Mesendoderm (in vitro differentiated cells): Measurements from ENCODE around the gene TPT1. TPM values are rescaled to one million over a fixed set of nuclear protein-coding genes. Genes with fewer than 3 reads are reported as not detected.
A peak's percentile ranks its signal among the peaks of the same experiment; 100 is the strongest.
"Not testable (repeated sequence)": the region's sequence is repeated elsewhere in the genome, so short reads cannot be mapped to it uniquely, and the experiment has no call there.

Source experiments
- DNase-seq: peaks from one replicate; pipeline ENCODE4 v3.0.0; 2013
- H2AK5ac ChIP-seq: 2 replicates; pipeline ENCODE4 v1.6.1; 2013; ENCODE audit warnings: low read length, inconsistent platforms
- H2BK120ac ChIP-seq: 2 replicates; pipeline ENCODE4 v1.6.1; 2013; ENCODE audit warnings: low read depth, mild to moderate bottlenecking, low read length, moderate library complexity, mixed read lengths
- H2BK15ac ChIP-seq: replicated peaks from 2 replicates; pipeline ENCODE4 v1.6.1; 2013; ENCODE audit warnings: low read depth, mild to moderate bottlenecking, moderate library complexity
- H2BK5ac ChIP-seq: 2 replicates; pipeline ENCODE4 v1.6.1; 2013; ENCODE audit warnings: low read length, inconsistent platforms
- H3K18ac ChIP-seq: 2 replicates; pipeline ENCODE4 v1.6.1; 2013; ENCODE audit warnings: mild to moderate bottlenecking, low read length, mixed read lengths
- H3K23ac ChIP-seq: one replicate; pipeline ENCODE4 v1.6.1; 2013; ENCODE audit warnings: low read length
- H3K27ac ChIP-seq: 2 replicates; pipeline ENCODE4 v1.5.1; 2013; ENCODE audit warnings: low read depth, mild to moderate bottlenecking, inconsistent platforms, low read length, moderate library complexity
- H3K27me3 ChIP-seq: 2 replicates; pipeline ENCODE4 v1.6.1; 2013; ENCODE audit warnings: low read length, control low read depth, mild to moderate bottlenecking, inconsistent platforms; ENCODE audit not compliant: insufficient read depth, poor library complexity
- H3K36me3 ChIP-seq: 2 replicates; pipeline ENCODE4 v1.6.1; 2013; ENCODE audit warnings: low read length, inconsistent platforms; ENCODE audit not compliant: control insufficient read depth, insufficient read depth
- H3K4ac ChIP-seq: one replicate; pipeline ENCODE4 v1.6.1; 2013; ENCODE audit warnings: low read depth, mild to moderate bottlenecking, low read length, moderate library complexity
- H3K4me1 ChIP-seq: 2 replicates; pipeline ENCODE4 v1.6.1; 2013; ENCODE audit warnings: low read depth, low read length, inconsistent platforms; ENCODE audit not compliant: control insufficient read depth
- H3K4me2 ChIP-seq: 2 replicates; pipeline ENCODE4 v1.6.1; 2013; ENCODE audit warnings: low read length
- H3K4me3 ChIP-seq: 2 replicates; pipeline ENCODE4 v1.5.1; 2013; ENCODE audit warnings: mild to moderate bottlenecking, low read length
- H3K56ac ChIP-seq: one replicate; pipeline ENCODE4 v1.6.1; 2013; ENCODE audit warnings: low read length
- H3K79me1 ChIP-seq: 2 replicates; pipeline ENCODE4 v1.6.1; 2013; ENCODE audit warnings: low read length, inconsistent platforms
- H3K79me2 ChIP-seq: 2 replicates; pipeline ENCODE4 v1.6.1; 2013; ENCODE audit warnings: mild to moderate bottlenecking, low read length; ENCODE audit not compliant: control insufficient read depth, insufficient read depth
- H3K9ac ChIP-seq: 2 replicates; pipeline ENCODE4 v1.6.1; 2013; ENCODE audit warnings: low read length, inconsistent platforms
- H4K5ac ChIP-seq: one replicate; pipeline ENCODE4 v1.6.1; 2013; ENCODE audit warnings: low read length
- H4K8ac ChIP-seq: one replicate; pipeline ENCODE4 v1.6.1; 2013; ENCODE audit warnings: low read depth, mild to moderate bottlenecking, control low read depth, low read length, moderate library complexity
- WGBS: extraction: QIAGEN DNeasy Blood & Tissue Kit; methylation state at CpG from one replicate; pipeline ENCODE4 v1.1.7; 2013; ENCODE audit warnings: low lambda C conversion rate, missing lambda C conversion rate; ENCODE audit not compliant: insufficient coverage; ENCODE audit errors: extremely low coverage; 5-methylcytosine and 5-hydroxymethylcytosine counted together
- polyA plus RNA-seq, 2 experiments: library from polyadenylated mRNA; stranded (reverse); fragments of 200-250 nt; gene quantifications; one replicate each; pipeline ENCODE4 v1.2.3, GENCODE V29; 2013

The TPT1 gene
- 2,379 TPM for polyA plus RNA-seq (2013, experiment 1 of 2)
- polyA plus RNA-seq (2013, experiment 2 of 2) = 2,407 TPM

DNA sequence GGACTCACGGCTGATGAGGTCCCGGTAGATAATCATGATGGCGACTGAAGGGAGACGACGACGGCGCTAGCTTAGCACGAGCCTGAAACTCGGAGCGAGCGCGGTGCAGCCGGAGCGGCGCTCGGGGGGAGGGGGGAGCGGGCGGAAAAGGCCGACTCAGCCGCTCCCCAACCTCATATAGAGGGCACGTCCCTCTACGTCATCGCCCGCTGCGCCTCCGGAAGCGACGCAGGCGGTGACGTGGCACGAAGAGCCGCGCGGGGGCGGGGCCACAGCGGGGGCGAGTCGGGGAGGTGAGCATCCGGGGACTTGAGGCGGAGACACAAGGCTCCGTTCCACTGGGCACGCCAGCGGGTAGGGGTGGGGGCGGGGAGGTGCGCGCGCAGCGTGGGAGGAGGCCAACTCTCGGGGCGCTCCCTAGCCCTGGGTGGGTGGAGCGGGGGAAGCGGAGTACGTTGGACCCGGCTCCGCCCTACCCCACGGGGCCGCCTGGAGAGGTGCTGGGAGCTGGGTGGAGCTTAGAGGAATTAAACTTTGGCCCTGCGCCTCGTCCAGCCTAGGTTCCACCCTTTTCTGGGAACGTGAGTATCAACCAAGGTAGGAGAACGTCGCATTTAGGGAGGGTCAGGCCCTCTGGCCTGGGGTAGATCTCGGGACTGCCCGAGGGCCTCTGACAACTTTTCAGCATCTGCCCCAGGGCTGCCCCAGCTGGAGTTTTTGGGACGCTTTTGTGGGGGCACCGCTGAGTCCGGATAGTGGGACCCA is at the start of gene TPT1:
Gene TPT1, minus strand, starts transcription at position 150 of the 765 bp plus-strand sequence. Its CDS starts 114 bp downstream, at position 36.
- Histone ChIP-seq H3K4me3 (peak within 1 kb of the TSS; percentile 88), H3K27me3 (no peaks in the 10 kb centered on the region), H3K23ac (no peak within 1 kb of the TSS), H3K79me2 (peaks cover 43% of the 10 kb centered on the region), H3K36me3 (peaks cover 16% of the 10 kb centered on the region), H2BK120ac (peak within 1 kb of the TSS; percentile 46), H3K4me1 (peaks cover 5% of the 10 kb centered on the region), H3K79me1 (peaks cover 11% of the 10 kb centered on the region), H3K9ac (peak within 1 kb of the TSS; percentile 99), H4K8ac (peak within 1 kb of the TSS; percentile 83), H3K27ac (peak within 1 kb of the TSS; percentile 87), H4K5ac (no peak within 1 kb of the TSS), H3K4me2 (peak within 1 kb of the TSS; percentile 84), H2BK5ac (peak within 1 kb of the TSS; percentile 74), H3K18ac (peak within 1 kb of the TSS; percentile 97), H3K56ac (peak within 1 kb of the TSS; percentile 99), H3K4ac (peak within 1 kb of the TSS; percentile 96), H2BK15ac (no peak within 1 kb of the TSS), H2AK5ac (no peak within 1 kb of the TSS)
- no CpG with 5 or more reads among the region's 67 CpGs for WGBS
- peak; percentile 99 for DNase-seq

DNA sequence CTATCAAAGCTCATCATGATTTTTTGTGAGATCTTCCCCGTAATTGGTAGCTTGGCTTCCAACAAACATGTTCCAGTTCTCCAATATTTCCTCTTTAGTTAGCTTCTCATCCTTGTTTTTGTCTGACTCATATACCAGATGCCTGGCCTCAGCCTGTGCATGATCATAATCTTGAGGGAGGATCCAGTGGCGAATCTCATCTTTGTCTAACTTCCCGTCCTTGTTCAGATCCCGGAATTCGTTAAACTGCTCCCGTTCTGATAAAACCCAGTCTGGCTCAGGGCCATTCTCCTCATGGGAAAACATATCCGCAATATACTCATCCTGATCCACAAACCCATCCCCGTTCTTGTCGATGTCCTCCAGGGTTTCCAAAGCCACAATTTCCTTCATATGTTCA is 49.4 kb upstream of the TPT1 start:
- H4K8ac ChIP-seq, H3K36me3 ChIP-seq, H4K5ac ChIP-seq, H3K79me1 ChIP-seq, H3K4ac ChIP-seq, H3K23ac ChIP-seq, H3K27ac ChIP-seq, H2AK5ac ChIP-seq, H3K9ac ChIP-seq, H3K4me1 ChIP-seq, H3K27me3 ChIP-seq, DNase-seq, H3K79me2 ChIP-seq, H3K4me2 ChIP-seq, H3K18ac ChIP-seq, H2BK15ac ChIP-seq, H2BK5ac ChIP-seq, H2BK120ac ChIP-seq, H3K4me3 ChIP-seq, H3K56ac ChIP-seq: not testable (repeated sequence)
- WGBS = no CpG with 5 or more reads among the region's 9 CpGs

DNA sequence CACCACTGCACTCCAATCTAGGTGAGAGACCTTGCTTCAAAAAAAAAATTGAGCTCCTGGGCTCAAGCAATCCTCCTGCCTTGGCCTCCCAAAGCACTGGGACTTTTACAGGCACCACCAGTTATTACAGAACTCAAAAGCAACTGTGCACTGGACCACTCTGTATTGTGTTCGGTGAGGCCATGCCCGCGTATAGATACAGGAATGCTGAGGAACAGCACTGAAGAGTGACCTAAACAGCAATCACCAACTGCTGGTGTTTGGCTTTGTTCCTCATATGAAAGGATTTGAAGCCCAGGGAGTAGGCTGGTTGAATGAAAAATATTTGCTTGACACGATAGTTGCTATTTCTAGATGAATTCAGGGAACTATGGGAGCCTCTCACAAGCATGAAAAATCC is 47.7 kb upstream of the TPT1 start:
- no CpG with 5 or more reads among the region's 4 CpGs for WGBS
- no peak overlapping the region for H3K4me3 ChIP-seq
- no peak overlapping the region for H2BK15ac ChIP-seq

DNA sequence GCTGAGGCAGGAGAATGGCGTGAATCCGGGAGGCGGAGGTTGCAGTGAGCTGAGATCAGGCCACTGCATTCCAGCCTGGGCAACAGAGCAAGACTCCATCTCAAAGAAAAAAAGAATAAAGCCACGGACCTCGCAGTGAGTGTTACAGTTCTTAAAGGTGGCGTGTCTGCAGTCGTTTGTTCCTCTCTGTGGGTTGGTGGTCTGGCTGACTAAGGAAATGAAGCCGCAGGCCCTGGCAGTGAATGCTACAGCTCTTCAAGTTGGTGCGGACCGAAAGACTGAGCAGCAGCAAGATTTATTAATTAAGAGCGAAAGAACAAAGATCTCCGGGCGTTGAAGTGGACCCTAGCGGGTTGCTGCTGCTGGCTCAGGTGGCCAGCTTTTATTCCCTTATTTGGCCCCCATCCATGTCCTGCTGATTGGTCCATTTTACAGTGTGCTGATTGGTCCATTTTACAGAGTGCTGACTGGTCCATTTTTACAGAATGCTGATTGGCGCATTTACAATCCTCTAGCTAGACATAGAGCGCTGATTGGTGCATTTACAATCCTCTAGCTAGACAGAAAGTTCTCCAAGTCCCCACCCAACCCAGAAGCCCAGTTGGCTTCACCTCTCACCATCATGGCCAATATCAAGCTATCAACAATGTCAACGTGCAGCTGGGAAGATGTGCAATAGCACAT is 46.1 kb upstream of the TPT1 start:
- not testable (repeated sequence) for H4K8ac ChIP-seq, H3K27me3 ChIP-seq

More for the DNA sequence above, 47.7 kb upstream of the TPT1 start:
- H3K23ac ChIP-seq = no peak overlapping the region
- H4K8ac ChIP-seq = no peak overlapping the region
- no peaks in the 10 kb centered on the region for H3K79me1 ChIP-seq
- H3K56ac ChIP-seq = no peak overlapping the region
- H2AK5ac ChIP-seq = no peak overlapping the region
- H3K27me3 ChIP-seq = no peaks in the 10 kb centered on the region
- H4K5ac ChIP-seq = no peak overlapping the region
- DNase-seq = no peak
- H3K79me2 ChIP-seq = no peaks in the 10 kb centered on the region
- no peaks in the 10 kb centered on the region for H3K36me3 ChIP-seq
- H3K27ac ChIP-seq = no peak overlapping the region
- H3K18ac ChIP-seq = no peak overlapping the region
- H3K4me1 ChIP-seq = no peaks in the 10 kb centered on the region
- no peak overlapping the region for H3K4me2 ChIP-seq
- no peak overlapping the region for H3K9ac ChIP-seq
- no peak overlapping the region for H2BK120ac ChIP-seq
- H2BK5ac ChIP-seq = no peak overlapping the region
- H3K4ac ChIP-seq = no peak overlapping the region

DNA sequence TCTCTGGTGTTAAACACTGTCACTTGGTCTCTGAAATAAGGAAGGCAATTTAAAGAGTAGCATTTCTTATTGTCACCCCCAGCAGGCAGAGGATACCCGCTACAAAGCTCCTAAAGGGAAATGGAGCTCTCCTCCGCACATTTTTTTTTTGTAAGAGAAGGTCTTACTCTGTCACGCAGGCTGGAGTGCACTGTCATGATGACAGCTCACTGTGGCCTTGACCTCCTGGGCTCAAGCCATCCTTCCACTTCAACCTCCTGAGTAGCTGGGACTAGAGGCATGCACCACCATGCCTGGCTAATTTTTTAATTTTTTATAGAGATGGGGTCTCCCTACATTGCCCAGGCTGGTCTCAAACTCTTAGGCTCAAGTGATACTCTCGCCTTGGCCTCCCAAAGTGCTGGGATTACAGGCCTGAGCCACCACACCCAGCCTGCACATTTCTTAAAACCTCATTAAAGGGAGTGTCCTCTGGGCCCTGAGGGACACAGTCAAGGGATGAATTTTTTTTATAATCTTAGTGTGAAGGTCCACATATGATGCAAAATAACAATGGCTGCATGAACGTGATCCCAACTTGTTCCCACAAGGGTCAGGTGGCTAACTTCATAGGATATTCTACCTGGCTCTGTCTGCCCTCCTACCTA is 45.0 kb upstream of the TPT1 start:
- H3K27me3 ChIP-seq = no peaks in the 10 kb centered on the region
- H3K4me2 ChIP-seq = no peak overlapping the region
- no peaks in the 10 kb centered on the region for H3K79me1 ChIP-seq
- H3K23ac ChIP-seq = no peak overlapping the region
- no peak overlapping the region for H2BK120ac ChIP-seq
- no peak overlapping the region for H3K4me3 ChIP-seq
- H3K79me2 ChIP-seq = no peaks in the 10 kb centered on the region
- no peak overlapping the region for H3K9ac ChIP-seq
- no peak overlapping the region for H2BK15ac ChIP-seq
- no peak overlapping the region for H3K4ac ChIP-seq
- H2AK5ac ChIP-seq = no peak overlapping the region
- H3K56ac ChIP-seq = no peak overlapping the region
- no peaks in the 10 kb centered on the region for H3K4me1 ChIP-seq
- H3K36me3 ChIP-seq = no peaks in the 10 kb centered on the region
- no CpG with 5 or more reads among the region's 5 CpGs for WGBS
- no peak overlapping the region for H4K5ac ChIP-seq
- no peak overlapping the region for H3K18ac ChIP-seq
- no peak overlapping the region for H2BK5ac ChIP-seq
- H3K27ac ChIP-seq = no peak overlapping the region
- H4K8ac ChIP-seq = no peak overlapping the region
- DNase-seq = no peak

More for the DNA sequence above, 46.1 kb upstream of the TPT1 start:
- not testable (repeated sequence) for H3K4me2 ChIP-seq, H2BK5ac ChIP-seq, H3K4me1 ChIP-seq, DNase-seq, H2BK15ac ChIP-seq, H3K79me1 ChIP-seq, H3K4ac ChIP-seq, H3K4me3 ChIP-seq, H3K9ac ChIP-seq, H3K18ac ChIP-seq, H2AK5ac ChIP-seq, H3K36me3 ChIP-seq, H3K27ac ChIP-seq, H3K79me2 ChIP-seq, H3K23ac ChIP-seq, H3K56ac ChIP-seq, H4K5ac ChIP-seq, H2BK120ac ChIP-seq
- no CpG with 5 or more reads among the region's 17 CpGs for WGBS
